ENCODE data around the gene CIRBP. TPM values are rescaled to one million over a fixed set of nuclear protein-coding genes. Genes with fewer than 3 reads are reported as not detected.

The CIRBP gene
- total and polyA plus RNA-seq, 2 of the 13 experiments (the other 11 are each of a cell fraction or from before 2014, with no cell fraction given) = 133 to 140 TPM

DNA sequence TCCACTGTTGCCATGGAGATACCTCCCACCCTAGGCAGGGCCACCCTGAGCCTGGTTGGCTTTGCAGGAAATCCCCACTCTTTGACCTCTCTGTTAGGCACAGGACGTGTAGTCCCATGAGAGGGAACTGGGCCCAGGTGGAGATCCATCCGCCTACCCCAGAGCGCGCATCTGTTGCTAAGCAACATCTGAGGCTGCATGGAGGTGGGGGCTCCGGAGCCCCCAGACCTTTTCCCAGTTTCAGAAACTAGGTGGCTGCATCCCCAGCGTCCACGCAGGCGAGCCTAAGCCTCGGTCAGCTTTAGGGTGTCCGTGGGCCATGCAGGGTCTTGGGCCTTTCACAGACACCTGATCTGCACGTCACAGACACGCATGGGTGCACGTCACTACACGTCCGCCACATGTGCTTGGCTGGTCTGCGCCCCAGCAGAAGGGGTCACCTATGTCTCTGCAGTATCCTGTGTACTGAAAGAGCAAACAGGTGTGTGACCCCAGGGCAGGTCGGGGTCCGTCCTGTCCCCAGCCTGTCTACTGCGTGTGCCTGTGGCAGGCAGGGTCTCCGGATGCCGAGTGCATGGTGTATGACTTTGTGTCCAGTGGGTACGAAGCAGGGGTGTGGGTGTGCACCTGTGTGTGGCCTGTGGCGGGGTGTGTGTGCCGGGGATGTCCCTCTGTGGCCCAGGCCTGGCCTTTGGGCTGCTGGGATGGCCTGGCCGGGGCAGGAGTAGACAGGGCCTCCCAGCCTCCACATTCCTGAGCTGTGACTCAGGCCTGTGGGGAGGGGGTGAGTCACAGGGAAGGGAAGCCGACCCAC, 4.1 kb upstream of the CIRBP start (continued):
- TF ChIP-seq, protein P1, sequence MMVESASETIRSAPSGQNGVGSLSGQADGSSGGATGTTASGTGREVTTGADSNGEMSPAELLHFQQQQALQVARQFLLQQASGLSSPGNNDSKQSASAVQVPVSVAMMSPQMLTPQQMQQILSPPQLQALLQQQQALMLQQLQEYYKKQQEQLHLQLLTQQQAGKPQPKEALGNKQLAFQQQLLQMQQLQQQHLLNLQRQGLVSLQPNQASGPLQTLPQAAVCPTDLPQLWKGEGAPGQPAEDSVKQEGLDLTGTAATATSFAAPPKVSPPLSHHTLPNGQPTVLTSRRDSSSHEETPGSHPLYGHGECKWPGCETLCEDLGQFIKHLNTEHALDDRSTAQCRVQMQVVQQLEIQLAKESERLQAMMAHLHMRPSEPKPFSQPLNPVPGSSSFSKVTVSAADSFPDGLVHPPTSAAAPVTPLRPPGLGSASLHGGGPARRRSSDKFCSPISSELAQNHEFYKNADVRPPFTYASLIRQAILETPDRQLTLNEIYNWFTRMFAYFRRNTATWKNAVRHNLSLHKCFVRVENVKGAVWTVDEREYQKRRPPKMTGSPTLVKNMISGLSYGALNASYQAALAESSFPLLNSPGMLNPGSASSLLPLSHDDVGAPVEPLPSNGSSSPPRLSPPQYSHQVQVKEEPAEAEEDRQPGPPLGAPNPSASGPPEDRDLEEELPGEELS (CRISPR knock-in tag; IDR thresholded peaks at IDR 0.05) = peak; percentile 76; the same call in 1 of the 2 replicates
- TF ChIP-seq RBFOX2 (IDR thresholded peaks at IDR 0.05; ENCODE audit: low read depth, low read length) = no peak
- TF ChIP-seq ZNF160 (CRISPR knock-in tag; IDR thresholded peaks at IDR 0.05) = peak; percentile 32; the same call in 1 of the 2 replicates
- TF ChIP-seq ZNF564 (CRISPR knock-in tag; IDR thresholded peaks at IDR 0.05) = no peak
- TF ChIP-seq SYNCRIP (IDR thresholded peaks at IDR 0.05; ENCODE audit: insufficient read depth, low read depth, low read length) = no peak
- no peak for TF ChIP-seq ZNF235 (CRISPR knock-in tag; IDR thresholded peaks at IDR 0.05; ENCODE audit: borderline replicate concordance)
- TF ChIP-seq BCLAF1 (IDR thresholded peaks at IDR 0.05) = no peak
- peak; percentile 16; the same call in 1 of the 2 replicates for TF ChIP-seq SAFB2 (CRISPR knock-in tag; IDR thresholded peaks at IDR 0.05; ENCODE audit: borderline replicate concordance, low read depth)
- TF ChIP-seq NCOA1 (CRISPR knock-in tag; IDR thresholded peaks at IDR 0.05) = no peak
- TF ChIP-seq NAIF1 (CRISPR knock-in tag; IDR thresholded peaks at IDR 0.05; ENCODE audit: borderline replicate concordance) = no peak
- no peak for TF ChIP-seq ZNF496 (CRISPR knock-in tag; IDR thresholded peaks at IDR 0.05; ENCODE audit: insufficient replicate concordance)
- TF ChIP-seq ZNF792 (CRISPR knock-in tag; IDR thresholded peaks at IDR 0.05) = no peak
- TF ChIP-seq SP4 (CRISPR knock-in tag; IDR thresholded peaks at IDR 0.05) = peak; percentile 69
- TF ChIP-seq FOXA1 (IDR thresholded peaks at IDR 0.05) = no peak
- no peak; the same call in 1 of the 2 replicates for TF ChIP-seq FOXA1 (CRISPR knock-in tag; IDR thresholded peaks at IDR 0.05)
- TF ChIP-seq, protein P2, sequence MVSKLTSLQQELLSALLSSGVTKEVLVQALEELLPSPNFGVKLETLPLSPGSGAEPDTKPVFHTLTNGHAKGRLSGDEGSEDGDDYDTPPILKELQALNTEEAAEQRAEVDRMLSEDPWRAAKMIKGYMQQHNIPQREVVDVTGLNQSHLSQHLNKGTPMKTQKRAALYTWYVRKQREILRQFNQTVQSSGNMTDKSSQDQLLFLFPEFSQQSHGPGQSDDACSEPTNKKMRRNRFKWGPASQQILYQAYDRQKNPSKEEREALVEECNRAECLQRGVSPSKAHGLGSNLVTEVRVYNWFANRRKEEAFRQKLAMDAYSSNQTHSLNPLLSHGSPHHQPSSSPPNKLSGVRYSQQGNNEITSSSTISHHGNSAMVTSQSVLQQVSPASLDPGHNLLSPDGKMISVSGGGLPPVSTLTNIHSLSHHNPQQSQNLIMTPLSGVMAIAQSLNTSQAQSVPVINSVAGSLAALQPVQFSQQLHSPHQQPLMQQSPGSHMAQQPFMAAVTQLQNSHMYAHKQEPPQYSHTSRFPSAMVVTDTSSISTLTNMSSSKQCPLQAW (CRISPR knock-in tag; IDR thresholded peaks at IDR 0.05) = 0 out of 2 replicates have a peak, but pooled peaks have one; percentile 35
- no peak for TF ChIP-seq ZNF879 (CRISPR knock-in tag; IDR thresholded peaks at IDR 0.05)
- no peak for TF ChIP-seq ZNF75D (CRISPR knock-in tag; IDR thresholded peaks at IDR 0.05; ENCODE audit: borderline replicate concordance)
- no peak for TF ChIP-seq ZNF329 (CRISPR knock-in tag; IDR thresholded peaks at IDR 0.05; ENCODE audit: low read depth)
- TF ChIP-seq, protein P3, sequence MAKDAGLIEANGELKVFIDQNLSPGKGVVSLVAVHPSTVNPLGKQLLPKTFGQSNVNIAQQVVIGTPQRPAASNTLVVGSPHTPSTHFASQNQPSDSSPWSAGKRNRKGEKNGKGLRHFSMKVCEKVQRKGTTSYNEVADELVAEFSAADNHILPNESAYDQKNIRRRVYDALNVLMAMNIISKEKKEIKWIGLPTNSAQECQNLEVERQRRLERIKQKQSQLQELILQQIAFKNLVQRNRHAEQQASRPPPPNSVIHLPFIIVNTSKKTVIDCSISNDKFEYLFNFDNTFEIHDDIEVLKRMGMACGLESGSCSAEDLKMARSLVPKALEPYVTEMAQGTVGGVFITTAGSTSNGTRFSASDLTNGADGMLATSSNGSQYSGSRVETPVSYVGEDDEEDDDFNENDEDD (CRISPR knock-in tag; IDR thresholded peaks at IDR 0.05; ENCODE audit: borderline replicate concordance) = peak; percentile 12; the same call in 1 of the 2 replicates
- peak; percentile 82; the same call in 1 of the 2 replicates for TF ChIP-seq BCL6 (CRISPR knock-in tag; IDR thresholded peaks at IDR 0.05)
- TF ChIP-seq GATAD1 (CRISPR knock-in tag; IDR thresholded peaks at IDR 0.05) = peak; percentile 62

All from HepG2 (cell line).